Measurements from ENCODE around the gene A3GALT2.
A peak's percentile ranks its signal among the peaks of the same experiment; 100 is the strongest.

Gene A3GALT2

GRCh38 chr1:33342041-33342723 lies 21.3 kb upstream of the A3GALT2 start:
- in situ Hi-C loops (cut with HindIII; ENCODE audit: low sequenced_read_pairs) = no loop called here
- H3K4me3 ChIP-seq (ENCODE audit: low read depth, low read length) = peak overlapping the region; percentile 5
- peak; percentile 97 for DNase-seq (ENCODE audit: low read depth)
- peak; percentile 5 for TF ChIP-seq CTCF (IDR thresholded peaks at IDR 0.05; ENCODE audit: low read depth, low read length, missing control alignments)

- H3K4me3 ChIP-seq (ENCODE audit: low read depth, low read length) = no peak overlapping the region
- no peak for DNase-seq (ENCODE audit: low read depth)
- no peak for TF ChIP-seq CTCF (IDR thresholded peaks at IDR 0.05; ENCODE audit: low read depth, low read length, missing control alignments)
- in situ Hi-C loops (cut with HindIII; ENCODE audit: low sequenced_read_pairs) = no loop called here
These were observed 20.3 kb upstream of the A3GALT2 start for GRCh38 chr1:33341190-33341589.

- H3K4me3 ChIP-seq (ENCODE audit: low read depth, low read length) = no peak overlapping the region
- DNase-seq (ENCODE audit: low read depth) = no peak
- in situ Hi-C loops (cut with HindIII; ENCODE audit: low sequenced_read_pairs) = no loop called here
- TF ChIP-seq CTCF (IDR thresholded peaks at IDR 0.05; ENCODE audit: low read depth, low read length, missing control alignments) = peak; percentile 20
These were observed 18.5 kb upstream of the A3GALT2 start for GRCh38 chr1:33339413-33339812.

GRCh38 chr1:33338440-33339211 lies 17.7 kb upstream of the A3GALT2 start:
- in situ Hi-C loops (cut with HindIII; ENCODE audit: low sequenced_read_pairs) = no loop called here
- TF ChIP-seq CTCF (IDR thresholded peaks at IDR 0.05; ENCODE audit: low read depth, low read length, missing control alignments) = no peak
- peak; percentile 42 for DNase-seq (ENCODE audit: low read depth)
- no peak overlapping the region for H3K4me3 ChIP-seq (ENCODE audit: low read depth, low read length)

GRCh38 chr1:33338048-33338439 lies 17.1 kb upstream of the A3GALT2 start:
- TF ChIP-seq CTCF (IDR thresholded peaks at IDR 0.05; ENCODE audit: low read depth, low read length, missing control alignments) = no peak
- in situ Hi-C loops (cut with HindIII; ENCODE audit: low sequenced_read_pairs) = no loop called here
- no peak for DNase-seq (ENCODE audit: low read depth)
- no peak overlapping the region for H3K4me3 ChIP-seq (ENCODE audit: low read depth, low read length)

- H3K4me3 ChIP-seq (ENCODE audit: low read depth, low read length) = no peak overlapping the region
- in situ Hi-C loops (cut with HindIII; ENCODE audit: low sequenced_read_pairs) = no loop called here
- no peak for DNase-seq (ENCODE audit: low read depth)
- no peak for TF ChIP-seq CTCF (IDR thresholded peaks at IDR 0.05; ENCODE audit: low read depth, low read length, missing control alignments)
These were observed 16.5 kb upstream of the A3GALT2 start for GRCh38 chr1:33337441-33337840.

All from astrocyte of the cerebellum (primary cell).